Stimulated activated CD4-positive, alpha-beta T cell treated with anti-CD3 and anti-CD28 coated beads, Interleukin-4, amount 100 ng/mL, for 4 hours (primary cell): ENCODE measurements around the gene POU2F2.
"Not testable (repeated sequence)": the region's sequence is repeated elsewhere in the genome, so short reads cannot be mapped to it uniquely, and the experiment has no call there.

Source experiments
- DNase-seq, 2 experiments: peaks; one replicate each; pipeline ENCODE4 v3.0.0-alpha.2; 2020

POU2F2 gene

DNA sequence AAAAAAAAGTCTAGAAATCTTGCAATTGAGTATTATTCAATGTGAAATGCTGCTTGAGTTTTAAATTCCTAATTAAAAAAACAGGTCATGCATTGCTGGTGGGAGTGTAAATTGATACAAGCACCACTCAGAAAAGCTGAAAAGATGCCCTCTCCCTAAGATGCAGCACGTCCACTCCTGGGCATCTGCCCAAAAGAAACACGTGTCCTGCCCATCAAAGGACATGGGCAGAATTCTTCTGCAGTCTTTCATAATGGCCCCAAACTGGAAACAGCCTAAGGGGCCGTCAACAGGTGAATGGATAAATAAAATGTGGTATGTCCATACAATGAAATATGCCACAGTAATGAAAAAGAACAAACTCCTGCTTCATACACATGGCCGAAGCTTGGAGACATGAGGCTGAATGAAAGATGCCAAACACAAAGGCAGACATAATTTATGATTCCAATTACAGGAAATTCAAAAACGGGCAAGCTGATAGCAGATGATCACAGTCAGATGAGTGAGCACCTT is 7.8 kb downstream of the POU2F2 start:
- no peak for DNase-seq

DNA sequence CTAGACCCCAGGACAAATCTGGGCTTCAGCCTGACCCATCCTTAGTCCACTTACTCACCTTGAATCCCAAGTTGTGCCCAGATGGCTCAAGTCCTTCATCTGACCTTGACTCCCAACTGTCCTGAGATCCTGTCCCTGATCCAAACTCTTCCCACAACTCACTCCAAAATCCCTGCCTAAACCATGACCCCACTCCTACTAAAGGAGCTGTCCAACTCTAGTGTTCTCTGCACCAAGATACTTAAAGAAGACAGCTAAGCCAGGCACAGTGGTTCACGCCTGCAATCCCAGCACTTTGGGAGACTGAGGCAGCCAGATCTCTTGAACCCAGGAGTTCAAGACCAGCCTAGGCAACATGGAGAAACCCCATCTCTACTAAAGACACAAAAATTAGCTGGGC is 8.5 kb downstream of the POU2F2 start:
- no peak for DNase-seq

DNA sequence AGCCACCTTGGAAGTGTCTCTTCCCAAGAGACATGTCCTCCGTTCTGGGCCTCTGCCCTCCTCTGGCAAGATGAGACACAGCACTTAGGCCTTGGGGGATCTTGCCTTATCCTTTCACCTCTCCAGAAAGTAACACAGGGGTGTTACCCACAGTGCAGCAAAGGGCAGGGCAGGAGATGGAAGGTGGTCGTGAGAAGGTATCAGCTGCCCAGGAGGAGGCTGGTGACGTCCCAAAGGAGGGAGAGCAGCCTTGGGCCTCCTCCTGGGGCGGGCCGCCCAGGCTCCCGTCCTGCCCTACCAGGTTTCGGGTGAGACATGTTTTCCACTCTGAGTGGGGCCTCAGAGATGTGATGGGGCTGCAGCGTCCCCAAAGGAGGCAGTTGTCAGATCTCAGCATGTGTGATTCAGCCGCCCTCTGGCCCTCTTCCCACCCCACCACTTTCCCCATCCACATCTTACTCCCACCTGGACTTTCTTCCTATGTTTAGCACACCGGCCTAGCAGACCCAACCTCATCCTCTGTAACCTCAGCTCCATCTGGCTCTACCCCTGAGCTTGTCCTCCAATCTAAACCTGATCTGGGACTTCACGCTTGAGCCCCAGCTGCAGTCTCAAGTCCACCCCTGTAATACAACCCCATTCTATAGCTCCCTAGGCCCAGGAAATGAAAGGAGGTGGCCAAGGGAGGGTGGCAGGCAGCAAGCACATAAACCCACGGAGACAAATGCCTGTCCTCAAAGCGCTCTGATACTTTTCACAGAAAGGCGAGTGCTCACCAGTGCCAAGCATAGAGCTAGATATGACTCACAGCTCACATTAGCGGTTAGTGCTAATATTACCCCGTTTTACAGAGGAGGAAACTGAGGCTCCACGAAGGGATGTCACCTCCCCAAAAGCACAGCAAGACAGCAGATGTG is 9.3 kb downstream of the POU2F2 start:
- DNase-seq: peak; percentile 64 to 84

DNA sequence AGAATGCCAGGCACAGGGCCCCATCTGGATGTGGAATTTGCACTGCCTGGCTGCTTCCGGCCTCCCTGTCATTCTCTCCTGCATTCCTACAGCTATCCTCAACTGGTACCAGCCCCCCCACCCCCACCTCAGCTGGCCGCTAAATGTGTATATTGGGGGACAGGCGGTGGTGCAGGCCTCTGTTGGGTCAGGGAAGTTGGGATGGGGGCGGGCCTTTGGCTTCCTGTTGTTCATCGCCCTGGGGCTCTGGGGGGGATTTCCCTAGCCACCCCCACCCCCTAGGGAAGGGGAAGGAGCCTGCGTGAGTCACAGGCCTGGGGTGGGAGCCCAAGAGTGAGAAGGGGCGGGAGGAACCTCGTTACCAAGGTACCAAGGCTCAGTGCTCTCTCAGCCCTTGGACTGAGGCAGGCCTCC is 10.6 kb downstream of the POU2F2 start:
- DNase-seq: peak; percentile 81 to 93

DNA sequence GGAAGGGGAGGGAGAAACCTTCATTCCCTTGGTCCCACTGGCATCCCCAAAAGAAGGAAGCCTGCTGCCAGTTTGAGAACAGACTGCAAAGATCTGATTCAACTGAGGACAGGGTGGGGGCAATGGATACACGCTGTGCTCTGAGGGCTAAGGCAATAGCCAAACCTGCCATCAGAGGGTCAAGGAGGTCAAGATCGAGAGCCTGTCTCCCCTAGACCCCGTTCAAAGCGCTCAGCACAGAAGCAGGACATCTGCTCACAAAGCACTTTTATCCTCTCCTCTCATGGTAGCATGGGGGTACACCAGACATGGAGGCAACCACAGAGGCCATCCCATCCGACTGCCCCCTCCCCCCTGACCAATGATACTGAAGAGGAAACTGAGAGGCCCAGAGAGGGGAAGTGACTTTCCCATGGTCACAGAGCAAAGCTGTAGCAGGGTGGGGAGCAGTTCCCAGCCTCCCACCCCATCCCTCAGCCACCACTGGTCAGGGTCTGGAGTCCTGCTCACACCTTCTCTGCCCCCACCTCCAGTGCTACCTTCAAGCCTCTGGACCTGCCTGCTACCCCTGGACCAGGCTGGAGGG is 11.1 kb downstream of the POU2F2 start:
- no peak for DNase-seq

DNA sequence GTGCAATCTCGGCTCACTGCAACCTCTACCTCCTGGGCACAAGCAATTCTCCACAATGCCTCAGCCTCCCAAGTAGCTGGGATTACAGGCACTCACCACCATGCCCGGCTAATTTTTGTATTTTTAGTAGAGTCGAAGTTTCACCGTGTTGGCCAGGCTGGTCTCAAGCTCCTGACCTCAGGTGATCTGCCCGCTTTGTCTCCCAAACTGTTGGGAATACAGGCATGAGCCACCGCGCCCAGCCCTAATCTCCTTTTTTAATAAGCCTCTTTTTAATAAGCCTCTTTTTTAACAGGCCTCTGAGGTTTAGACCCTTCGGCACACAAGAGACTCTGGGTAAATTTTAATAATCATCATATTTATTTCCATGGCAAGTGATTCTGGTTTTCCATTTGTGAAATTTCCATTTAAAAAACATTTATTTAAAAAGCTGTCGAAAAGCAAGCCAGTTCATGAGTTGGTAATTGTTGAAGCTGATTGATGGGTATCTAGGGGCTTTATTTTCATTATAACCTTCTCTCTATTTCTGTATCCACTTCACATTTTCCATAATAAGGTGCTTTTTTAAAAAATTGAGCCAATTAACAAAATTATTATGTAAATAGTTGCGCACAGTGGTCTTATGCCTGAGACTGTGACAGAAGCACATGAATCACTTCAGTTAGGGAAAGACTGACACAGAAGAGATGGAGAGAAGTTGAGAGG is 11.8 kb downstream of the POU2F2 start:
- no peak for DNase-seq

DNA sequence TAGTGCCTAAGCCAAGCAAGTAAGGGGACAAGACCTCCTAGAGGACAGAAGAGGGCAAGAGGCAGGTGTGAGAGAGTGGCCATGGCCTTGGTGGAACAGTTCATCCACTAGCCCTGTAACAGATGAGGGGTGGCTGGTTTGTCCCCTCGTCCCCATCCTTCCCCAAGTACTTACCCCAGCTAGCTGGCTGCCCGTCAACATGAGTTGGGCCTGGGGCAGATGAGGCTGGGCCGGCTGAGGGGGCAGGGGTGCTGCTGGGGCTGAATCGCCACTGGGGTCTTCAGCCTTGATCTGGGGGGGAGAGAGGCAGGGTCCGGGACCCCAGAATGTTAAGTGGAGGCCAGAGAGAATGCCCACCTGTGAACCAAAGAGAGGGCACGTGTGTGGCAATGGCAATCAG is 15.2 kb downstream of the POU2F2 start:
- no peak for DNase-seq

DNA sequence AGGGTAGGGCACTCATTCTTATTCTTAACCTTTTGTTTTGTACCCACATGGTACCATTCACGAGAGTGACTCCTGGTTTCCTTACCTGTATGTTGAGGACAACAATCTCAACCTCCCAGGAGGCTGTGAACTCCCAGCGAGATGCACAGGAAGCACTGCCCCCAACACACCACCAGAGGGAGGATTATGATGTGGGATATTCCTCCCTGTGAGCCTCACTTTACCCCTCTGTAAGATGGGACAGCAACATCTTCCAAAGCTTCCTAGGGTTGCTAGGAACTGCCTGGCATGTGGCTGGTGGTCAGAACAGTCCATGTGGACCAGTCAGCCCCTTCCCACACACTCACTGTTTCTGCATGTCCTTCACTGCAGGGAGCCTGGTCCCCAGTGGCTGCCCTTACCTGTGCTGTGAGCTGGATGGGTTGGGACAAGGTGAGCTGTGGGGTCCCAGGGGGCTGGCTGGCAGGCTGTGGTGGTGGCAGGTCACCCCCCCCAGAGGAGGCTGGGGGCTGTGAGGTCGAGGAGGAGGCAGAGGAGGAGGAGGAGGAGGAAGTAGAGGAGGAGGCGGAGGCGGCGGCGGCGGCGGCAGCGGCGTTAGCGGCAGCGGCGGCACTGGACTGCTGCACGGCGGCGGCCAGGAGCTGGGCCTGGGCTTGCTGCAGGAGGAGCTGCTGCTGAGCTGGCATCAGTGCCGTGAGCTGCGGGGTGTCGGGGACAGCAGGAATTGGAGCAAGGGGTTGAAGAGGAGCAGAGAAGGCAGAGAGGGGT is 15.8 kb downstream of the POU2F2 start:
- DNase-seq: no peak

DNA sequence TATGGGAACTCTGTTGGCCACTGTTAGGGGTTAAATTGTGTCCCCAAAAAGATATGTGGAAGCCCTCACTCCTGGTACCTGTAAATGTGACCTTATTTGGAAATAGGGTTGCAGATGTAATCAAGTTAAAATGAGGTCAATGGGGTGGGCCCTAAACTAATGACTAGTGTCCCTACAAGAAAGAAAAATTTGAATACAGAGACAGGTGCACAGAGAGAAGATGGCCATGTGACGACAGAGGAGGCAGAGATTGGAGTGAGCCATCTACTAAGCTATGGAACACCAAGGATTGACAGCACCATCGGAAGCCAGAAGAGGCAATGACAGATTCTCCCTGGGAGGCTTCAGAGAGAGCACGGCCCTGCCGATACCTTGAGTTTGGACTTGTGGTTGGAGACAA is 16.5 kb downstream of the POU2F2 start:
- DNase-seq: no peak

DNA sequence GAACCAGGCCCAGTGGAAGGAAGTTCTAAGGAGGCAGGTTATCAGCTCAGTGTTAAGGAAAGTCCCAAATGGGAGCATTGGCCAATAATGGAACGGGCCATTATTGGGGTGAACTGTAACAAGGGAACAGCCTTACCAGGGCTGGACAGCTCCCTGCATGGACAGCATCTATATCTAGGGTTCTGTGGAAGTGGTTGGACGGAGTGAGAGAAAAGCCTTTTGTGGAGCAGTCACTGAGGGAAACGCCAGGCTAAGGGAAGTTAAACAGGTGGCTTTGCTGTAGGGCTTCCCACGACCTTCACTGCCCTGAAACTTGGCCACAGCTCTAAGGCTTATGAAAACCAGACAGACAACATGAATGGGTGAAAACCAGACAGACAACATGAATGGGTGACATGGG is 17.0 kb downstream of the POU2F2 start:
- DNase-seq: no peak

DNA sequence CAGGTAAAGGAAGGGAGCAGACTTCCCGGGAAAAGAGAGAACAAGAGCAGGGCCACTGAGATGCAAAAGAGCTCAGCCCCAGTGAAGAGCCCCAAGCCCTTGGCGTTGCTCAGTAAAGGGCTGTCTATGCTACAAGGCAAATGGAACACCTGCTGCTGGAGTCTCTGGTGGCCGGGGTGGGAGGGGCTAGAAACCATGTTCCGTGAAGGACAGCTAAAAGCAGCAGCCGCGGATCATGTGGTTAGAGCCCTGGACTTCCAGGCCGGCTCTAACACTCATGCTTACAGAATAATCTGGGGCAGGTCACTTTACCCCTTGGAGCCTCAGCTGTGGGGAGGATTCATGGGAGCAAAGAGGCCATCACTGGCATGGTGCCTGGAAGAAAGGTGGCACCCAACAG is 17.8 kb downstream of the POU2F2 start:
- no peak for DNase-seq

DNA sequence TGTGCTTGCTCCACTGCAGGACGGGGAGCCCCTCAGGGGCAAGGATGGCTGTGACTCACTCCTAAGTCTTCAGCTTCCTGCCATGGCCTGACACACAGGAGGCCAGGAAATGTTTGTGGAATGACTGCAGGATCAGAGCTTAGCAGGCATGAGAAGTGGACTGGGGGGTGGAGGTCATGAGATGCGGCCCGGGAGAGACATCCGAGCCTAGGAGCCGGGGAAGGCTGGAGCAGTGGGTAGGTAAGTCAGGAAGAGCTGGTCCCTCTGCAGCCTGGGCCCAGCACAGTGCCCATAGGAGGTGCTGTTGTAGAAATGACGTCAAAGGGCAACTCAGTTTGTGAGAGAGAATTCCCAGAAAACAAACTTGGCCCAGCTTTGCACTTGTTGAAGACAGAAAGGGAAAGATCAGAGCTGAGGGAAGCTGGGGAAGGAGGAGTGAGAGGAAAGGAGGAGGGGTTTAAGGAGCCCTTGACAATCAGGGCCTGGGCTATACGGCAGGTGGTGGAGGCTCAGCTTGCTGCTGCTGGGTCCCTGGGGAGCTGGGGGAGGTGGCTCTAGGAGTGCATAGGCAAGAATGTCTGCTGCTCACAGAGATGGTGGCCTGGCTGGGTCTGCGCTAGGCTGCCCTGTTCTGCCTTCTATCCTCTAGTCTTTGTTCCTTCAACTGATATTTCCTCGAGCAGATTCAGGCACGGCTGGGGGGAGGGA is 18.5 kb downstream of the POU2F2 start:
- DNase-seq: no peak

DNA sequence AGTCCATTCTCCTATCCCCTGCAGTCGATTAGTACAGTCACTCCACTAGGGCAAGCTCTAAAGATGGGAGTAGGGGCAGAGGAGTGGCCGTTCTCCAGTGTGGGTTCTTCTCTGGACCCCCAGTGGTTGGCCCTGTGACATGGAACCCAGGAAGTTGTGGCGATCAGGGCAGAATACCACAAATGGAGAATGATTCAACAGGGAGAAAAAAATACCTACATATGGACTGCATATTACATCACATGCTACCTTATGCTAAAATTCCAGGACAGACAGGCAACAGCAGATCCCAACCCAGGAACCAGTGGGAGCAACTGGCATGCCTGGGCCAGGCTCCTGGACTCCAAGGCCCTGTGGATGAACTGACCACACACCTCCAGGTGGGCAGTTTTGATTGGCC is 20.4 kb downstream of the POU2F2 start:
- DNase-seq: no peak

DNA sequence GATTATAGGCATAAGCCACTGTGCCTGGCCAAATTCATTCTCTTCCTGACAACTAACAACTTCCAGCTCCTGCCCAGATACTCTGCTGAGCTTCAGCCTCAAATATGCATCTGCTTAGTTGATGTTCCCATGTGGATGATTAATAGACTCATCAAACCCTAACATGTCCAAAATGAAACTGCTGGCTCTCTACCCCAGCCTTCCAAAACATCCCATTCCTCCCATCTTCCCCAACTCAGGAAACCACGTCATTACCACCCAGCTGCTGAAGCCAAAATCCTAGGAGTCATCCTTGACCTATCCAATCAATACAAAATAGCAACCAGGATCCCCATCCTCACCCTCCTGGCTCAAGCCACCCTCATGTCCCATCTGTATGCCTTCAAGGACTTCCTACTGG is 20.9 kb downstream of the POU2F2 start:
- no peak for DNase-seq

DNA sequence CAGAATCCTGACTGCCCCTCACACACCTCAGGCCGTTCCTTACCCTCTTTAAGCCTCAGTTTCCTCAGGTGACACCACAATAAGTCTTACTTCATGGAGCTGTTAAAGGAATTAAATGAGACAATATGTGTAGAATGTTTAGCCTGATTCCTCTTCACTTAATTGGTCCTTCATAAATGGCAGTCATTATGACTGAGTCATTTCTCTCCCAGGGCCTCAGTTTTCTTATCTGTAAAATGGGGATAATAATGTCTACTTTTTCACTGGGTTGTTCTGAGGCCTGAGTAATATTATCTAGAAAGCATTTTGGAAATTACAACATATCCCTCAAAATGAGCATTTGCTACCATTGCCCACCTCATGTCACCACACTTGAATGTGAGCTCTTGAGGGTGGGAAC is 21.6 kb downstream of the POU2F2 start:
- no peak for DNase-seq

DNA sequence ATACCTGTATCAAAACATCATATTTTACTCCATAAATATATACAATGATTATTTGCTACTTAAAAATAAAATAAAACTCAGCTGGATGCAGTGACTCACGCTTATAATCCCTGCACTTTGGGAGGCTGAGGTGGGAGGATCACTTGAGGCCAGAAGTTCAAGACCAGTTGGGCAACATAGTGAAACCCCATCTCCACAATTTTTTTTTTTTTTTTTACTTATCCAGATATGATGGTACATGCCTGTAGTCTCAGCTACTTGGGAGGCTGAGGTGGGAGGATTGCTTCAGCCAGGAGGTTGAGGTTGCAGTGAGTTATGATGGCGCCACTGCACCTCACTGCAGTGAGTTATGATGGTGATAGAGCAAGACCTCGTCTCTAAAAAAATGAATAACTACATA is 22.4 kb downstream of the POU2F2 start:
- no peak for DNase-seq

DNA sequence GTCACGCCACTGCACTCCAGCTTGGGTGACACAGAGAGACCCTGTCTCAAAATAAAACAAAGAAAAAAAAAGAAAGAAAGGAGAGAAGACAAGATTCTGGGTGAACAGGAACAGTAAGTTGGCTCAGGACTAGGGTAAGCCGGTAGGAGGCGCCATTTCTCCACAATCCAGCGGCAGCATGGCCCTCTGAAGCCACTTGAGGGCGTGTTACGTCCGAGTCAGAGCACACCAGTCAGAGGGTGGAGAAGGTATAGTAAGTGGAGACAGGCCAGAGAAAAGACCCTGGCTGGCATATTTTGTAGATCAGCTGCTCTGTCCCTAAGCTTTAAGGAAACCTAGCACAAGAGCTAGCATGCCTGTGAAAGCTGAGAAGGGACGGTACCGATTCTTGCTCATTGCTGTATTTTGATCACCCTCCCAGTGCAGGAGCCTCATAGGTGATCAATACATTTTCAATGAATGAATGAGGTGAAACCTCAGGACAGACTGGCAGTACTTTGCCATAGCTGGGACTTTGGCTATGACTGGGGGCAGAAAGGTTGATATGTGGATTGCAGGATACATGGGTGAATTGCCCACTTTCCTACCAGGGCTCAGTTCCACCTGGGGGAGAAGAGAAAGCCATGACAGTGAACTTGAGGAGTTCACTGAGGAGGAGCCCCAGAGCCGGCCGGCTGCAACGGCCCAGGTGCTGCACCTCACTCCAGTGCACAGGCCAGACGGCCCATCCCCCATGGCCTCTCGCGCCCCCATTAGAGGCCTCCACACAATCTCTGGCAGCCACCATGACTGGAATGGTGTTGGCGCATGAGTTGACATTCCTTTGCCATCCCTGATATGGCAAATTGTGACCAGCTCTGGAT is 23.5 kb downstream of the POU2F2 start:
- DNase-seq: peak; percentile 84 to 86

DNA sequence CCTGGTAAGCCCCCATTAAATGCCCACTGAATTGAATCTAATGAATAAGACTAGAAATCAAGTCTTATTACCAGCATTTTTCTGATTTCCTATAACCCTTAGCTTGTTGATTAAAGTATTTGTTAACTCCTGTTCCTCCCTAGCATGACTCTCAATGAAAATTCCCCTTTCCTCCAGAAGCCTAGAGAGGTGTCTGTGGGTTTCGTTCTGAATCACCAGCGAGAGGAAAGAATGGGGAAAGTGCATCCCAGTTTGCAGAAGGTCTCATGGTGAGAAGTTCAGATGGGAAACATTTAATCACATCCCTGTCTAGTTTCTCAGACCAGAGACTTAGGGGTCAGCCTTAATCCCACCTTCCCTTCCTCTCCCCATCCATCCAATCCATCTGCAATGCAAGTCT is 26.9 kb downstream of the POU2F2 start:
- DNase-seq: no peak

DNA sequence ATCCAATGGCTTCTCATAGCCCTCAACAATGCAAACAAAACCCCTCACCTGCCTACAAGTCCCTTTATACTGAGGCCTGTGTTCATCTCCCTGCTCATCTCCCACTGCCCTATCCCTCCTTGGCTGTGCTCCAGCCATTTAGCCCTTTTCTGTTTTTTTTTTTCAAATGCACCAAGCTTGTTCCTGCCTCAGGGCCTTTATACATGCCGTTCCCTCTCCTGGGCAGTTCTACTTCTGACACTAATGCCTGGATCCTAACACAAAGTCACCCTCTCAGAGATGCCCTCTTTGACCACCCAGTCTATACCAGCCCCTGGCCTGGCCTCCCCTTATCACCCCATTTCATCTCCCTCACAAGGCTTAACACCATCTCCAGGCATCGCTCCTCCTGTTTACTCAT is 29.4 kb downstream of the POU2F2 start:
- no peak for DNase-seq

DNA sequence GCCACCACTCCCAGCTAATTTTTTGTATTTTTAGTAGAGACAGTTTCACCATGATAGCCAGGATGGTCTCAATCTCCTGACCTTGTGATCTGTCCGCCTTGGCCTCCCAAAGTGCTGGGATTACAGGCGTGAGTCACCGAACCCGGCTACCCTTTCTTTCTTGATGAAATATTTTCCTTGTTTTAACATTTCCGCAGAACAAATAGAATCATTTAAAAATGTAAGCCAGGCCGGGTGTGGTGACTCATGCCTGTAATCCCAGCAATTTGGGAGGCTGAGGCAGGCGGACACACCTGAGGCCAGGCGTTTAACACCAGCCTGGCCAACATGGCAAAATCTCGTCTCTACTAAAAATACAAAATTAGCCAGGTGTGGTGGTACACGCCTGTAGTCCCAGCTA is 32.0 kb downstream of the POU2F2 start:
- DNase-seq: not testable (repeated sequence)

DNA sequence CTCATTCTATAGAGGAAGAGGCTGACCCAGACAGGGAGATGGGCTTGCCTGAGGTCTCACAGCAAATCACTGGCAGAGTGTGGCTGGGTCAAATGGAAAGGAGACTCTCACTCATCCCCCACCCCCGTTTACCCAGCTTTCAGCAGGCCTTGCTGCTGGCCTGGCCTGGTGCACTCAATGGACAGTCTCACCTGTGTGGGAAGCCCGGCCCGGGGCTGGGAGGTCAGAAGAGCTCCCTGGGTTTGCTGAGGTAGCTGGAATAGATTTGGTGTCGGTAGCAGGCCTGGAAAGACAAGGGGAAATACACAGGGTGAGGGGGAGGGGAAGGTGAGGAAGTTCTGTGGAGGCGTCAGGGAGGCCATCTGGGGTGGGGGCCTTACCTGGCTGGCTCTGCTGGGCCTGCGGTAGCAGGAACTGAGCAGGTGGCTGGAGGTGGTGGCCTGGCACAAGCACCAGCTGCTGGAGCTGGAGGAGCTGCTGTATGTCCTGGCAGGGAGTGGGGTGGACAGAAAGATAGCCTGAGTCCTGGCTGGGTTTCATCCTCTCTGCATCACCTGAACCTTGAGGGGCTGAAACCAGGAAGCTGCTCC is 32.8 kb downstream of the POU2F2 start:
- no peak for DNase-seq
